Measurements from ENCODE around the gene OR10G7. TPM values are rescaled to one million over a fixed set of nuclear protein-coding genes. Genes with fewer than 3 reads are reported as not detected.
"Not testable (repeated sequence)": the region's sequence is repeated elsewhere in the genome, so short reads cannot be mapped to it uniquely, and the experiment has no call there.

OR10G7 gene
- total RNA-seq, 1 donor from 2014 or later = not detected

DNA sequence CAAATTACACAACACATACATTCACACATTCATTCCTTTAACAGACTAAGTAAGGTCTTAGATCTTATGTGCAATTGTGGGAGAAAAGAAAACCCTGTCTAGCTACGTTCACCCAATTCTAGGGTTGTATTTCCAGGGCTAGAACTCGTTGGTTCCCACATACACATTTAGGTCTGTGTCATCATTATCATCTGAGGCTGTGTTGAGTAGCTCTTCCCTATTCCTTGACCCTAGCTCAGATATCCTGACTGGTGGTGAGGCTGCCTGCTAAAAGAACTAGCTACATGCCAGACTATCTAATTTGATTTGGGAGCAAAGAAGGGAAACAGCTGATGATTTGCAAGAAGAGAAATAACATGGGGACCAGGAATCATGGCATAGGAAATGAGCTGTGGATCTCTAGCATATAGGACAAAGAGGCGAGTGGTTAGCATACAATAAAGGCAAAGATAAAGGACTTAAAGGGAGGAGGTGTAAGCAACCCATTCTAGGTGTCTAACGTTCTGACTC is 27.5 kb upstream of the OR10G7 start:
- intact Hi-C loops (cut with DNase I) = no loop called here
- DNase-seq (ENCODE audit: missing footprints) (no peak), ATAC-seq (no peak)

- ATAC-seq (no peak), DNase-seq (ENCODE audit: missing footprints) (no peak)
- intact Hi-C loops (cut with DNase I) = no loop called here
Observed at GRCh38 chr11:124052966-124053365, 11.8 kb upstream of the OR10G7 start.

DNA sequence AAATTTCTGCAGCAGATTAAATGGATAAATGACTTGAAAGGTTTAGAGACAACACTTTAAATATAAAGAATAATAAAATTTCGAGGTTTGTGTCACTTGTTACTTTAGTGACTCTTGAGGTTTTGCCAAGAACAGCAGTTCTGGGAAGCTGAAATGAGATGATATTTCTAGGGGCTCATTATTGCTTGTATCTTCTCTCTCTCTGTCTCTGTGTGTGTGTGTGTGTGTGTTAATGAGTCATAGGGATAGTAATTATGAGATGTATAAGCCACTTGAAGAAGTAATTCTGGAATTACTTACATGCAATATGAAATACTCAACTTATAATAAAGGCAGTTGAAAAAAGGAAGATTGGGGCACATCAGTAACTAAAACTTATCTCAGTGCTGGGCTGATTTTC is 9.6 kb upstream of the OR10G7 start:
- DNase-seq (ENCODE audit: missing footprints) (no peak), ATAC-seq (no peak)
- intact Hi-C loops (cut with DNase I) = no loop called here

DNA sequence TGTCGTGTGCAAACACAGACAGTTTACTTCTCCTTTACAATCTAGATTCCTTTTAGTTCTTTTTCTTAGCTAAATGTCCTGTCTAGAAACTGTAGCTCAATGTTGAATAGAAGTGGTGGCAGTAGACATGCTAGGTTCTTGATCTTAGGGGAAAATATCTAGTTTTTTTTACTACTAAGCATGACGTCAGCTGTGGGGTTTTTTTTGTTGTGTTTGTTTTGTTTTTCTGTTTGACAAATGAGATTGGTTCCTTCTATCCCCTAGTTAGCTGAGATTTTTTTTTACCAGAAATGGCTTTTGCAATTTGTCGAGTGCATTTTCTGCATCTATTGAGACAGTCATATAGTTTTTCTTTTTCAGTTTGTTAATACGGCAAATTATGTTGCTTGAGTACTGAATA is 2.3 kb upstream of the OR10G7 start:
- ATAC-seq = no peak
- DNase-seq (ENCODE audit: missing footprints) = no peak
- intact Hi-C loops (cut with DNase I) = no loop called here

GRCh38 chr11:124039557-124039956 is 1.6 kb downstream of the OR10G7 start:
- DNase-seq (ENCODE audit: missing footprints) (no peak), ATAC-seq (no peak)
- intact Hi-C loops (cut with DNase I) = no loop called here

GRCh38 chr11:124036666-124037065 is 4.5 kb downstream of the OR10G7 start:
- ATAC-seq = no peak
- intact Hi-C loops (cut with DNase I) = no loop called here
- DNase-seq (ENCODE audit: missing footprints) = no peak

DNA sequence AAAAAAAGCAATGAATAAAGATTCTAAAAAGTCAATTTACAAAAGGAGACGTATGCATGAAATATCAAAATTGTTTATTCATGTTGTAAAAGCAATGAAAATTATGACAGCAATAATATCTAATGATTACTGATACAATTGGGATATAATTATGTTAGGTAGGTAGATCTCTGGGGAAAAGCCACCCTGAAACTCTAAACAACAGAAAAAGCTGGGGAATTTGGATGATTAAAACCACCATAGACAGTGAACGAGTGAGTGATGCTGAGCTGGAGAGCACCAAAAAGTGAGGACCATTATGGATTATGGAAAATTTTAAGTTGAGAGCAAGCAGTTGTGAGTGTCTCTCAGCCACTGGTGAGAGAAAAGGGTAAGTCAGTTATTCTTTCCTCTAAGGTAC is 14.6 kb downstream of the OR10G7 start, which contains the start of gene OR10G8:
Gene OR10G8 (plus strand): TSS at position 301 of the 400 bp plus-strand sequence. CDS start 2,825 bp downstream, outside the sequence.
- intact Hi-C loops (cut with DNase I) = no loop called here
- DNase-seq (ENCODE audit: missing footprints) (no peak), ATAC-seq (no peak)

GRCh38 chr11:124015837-124016236 is 25.3 kb downstream of the OR10G7 start:
- ATAC-seq; DNase-seq (ENCODE audit: missing footprints); intact Hi-C loops (cut with DNase I): not testable (repeated sequence)

DNA sequence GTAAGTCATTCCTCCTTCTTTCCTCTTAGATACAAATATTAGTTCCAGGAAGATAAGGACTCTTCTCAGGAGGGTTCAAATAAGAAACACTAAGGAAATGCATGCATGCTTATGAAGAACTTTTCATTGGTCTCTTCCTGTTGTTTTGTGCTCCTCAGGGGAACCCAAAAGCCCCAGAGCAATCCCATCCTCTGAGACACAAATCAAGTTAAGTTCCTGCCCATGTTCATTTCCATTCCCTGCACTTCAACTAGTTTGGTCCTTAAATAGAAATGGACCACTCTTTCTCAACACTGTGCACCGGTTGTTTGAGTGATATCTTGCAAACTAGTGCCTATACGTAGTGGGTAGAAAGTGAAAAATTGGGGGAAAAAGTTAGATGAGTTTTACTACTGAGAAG is 28.4 kb downstream of the OR10G7 start, which contains the start of gene OR10G4:
Gene OR10G4 (plus strand): TSS at position 301 of the 400 bp plus-strand sequence. CDS start 2,578 bp downstream, outside the sequence.
- no peak for ATAC-seq
- no peak for DNase-seq (ENCODE audit: missing footprints)
- intact Hi-C loops (cut with DNase I) = no loop called here

GRCh38 chr11:123995119-123995518 is 46.0 kb downstream of the OR10G7 start, which contains the start of gene OR10G6:
TSS of gene OR10G6 (minus strand) at chr11:123995161. CDS start at chr11:123995161, 0 bp downstream.
- intact Hi-C loops (cut with DNase I) = no loop called here
- no peak for ATAC-seq
- no peak for DNase-seq (ENCODE audit: missing footprints)

Other genes with a start within 250 kb of the OR10G7 start
- gene OR6M1, start 235.0 kb downstream of the OR10G7 start, total RNA-seq = not detected
- not detected for gene TMEM225, start 155.7 kb downstream of the OR10G7 start, total RNA-seq
- not detected for gene OR8D4, start 139.2 kb downstream of the OR10G7 start, total RNA-seq
- gene OR4D5, start 101.7 kb downstream of the OR10G7 start, total RNA-seq = not detected
- gene OR6T1, start 97.5 kb downstream of the OR10G7 start, total RNA-seq = not detected
- gene OR10S1, start 63.5 kb downstream of the OR10G7 start, total RNA-seq = not detected
- not detected for gene OR10G6, start 46.2 kb downstream of the OR10G7 start, total RNA-seq
- gene OR10G4, start 28.3 kb downstream of the OR10G7 start, total RNA-seq = not detected
- gene OR10G9, start 18.3 kb downstream of the OR10G7 start, total RNA-seq = not detected
- gene OR10G8, start 14.5 kb downstream of the OR10G7 start, total RNA-seq = not detected
- 4.2 TPM for gene VWA5A, start 74.1 kb upstream of the OR10G7 start, total RNA-seq
- gene OR10D3, start 142.0 kb upstream of the OR10G7 start, total RNA-seq = not detected
- not detected for gene OR8G1, start 199.8 kb upstream of the OR10G7 start, total RNA-seq
- not detected for gene OR8G5, start 215.1 kb upstream of the OR10G7 start, total RNA-seq

Data from Right ventricle myocardium inferior (tissue), 1 donor.